Esophagus squamous epithelium (tissue), 5 donors: Measurements from ENCODE around the gene SEMA4C. TPM values are rescaled to one million over a fixed set of nuclear protein-coding genes. Genes with fewer than 3 reads are reported as not detected.
A peak's percentile ranks its signal among the peaks of the same experiment; 100 is the strongest.

Source experiments
- DNase-seq: peaks from one replicate; lab custom pipeline; 2025; lab: John Stamatoyannopoulos, UW
- H3K27ac ChIP-seq, 4 donors: fragments of 200-600 bp; sonication (generic); one replicate each; pipeline ENCODE4 v1.5.1; 2016 to 2019; ENCODE audit warnings: mild to moderate bottlenecking in 1 of 4
- H3K27me3 ChIP-seq, 4 donors: fragments of 200-600 bp; sonication (generic); 1 replicate in 3 of 4; 2 replicates in 1 of 4; pipeline versions ENCODE4 v1.5.1 to v1.6.0; 2017 to 2021; ENCODE audit warnings: antibody characterized with exemption in 1 of 4
- H3K36me3 ChIP-seq, 3 donors: fragments of 200-600 bp; sonication (generic); one replicate each; pipeline ENCODE4 v1.5.1; 2016 to 2019
- H3K4me1 ChIP-seq, 3 donors: fragments of 200-600 bp; sonication (generic); one replicate each; pipeline ENCODE4 v1.5.1; 2017 to 2019
- H3K4me3 ChIP-seq, 4 donors: fragments of 200-600 bp; sonication (generic); 1 replicate in 3 of 4; 2 replicates in 1 of 4; pipeline ENCODE4 v1.5.1; 2016 to 2019; ENCODE audit warnings: mild to moderate bottlenecking in 2 of 4, moderate library complexity in 1 of 4
- H3K9me3 ChIP-seq, 3 donors: fragments of 200-600 bp; sonication (generic); one replicate each; pipeline ENCODE4 v1.5.1; 2016 to 2019
- POLR2A ChIP-seq, 4 donors: fragments of 450-650 bp; IDR thresholded peaks; one replicate each; pipeline ENCODE4 v1.6.1; 2017; ENCODE audit warnings: antibody characterized with exemption in 4 of 4, mild to moderate bottlenecking in 4 of 4, moderate library complexity in 3 of 4
- WGBS, 2 donors: methylation state at CpG; one replicate each; pipeline ENCODE4 v1.1.5; 2018; 5-methylcytosine and 5-hydroxymethylcytosine counted together
- intact Hi-C: fragments of 100-400 bp; cut with DNase I; formaldehyde crosslinking; loops from one replicate; pipeline ENCODE4 v1.15.0; 2022
- total RNA-seq, 4 donors: library from RNA; depleted of rRNA; stranded (reverse); fragments of >200 nt; gene quantifications; one replicate each; pipeline ENCODE4 v1.1.0, GENCODE V29; 2016
- TF ChIP-seq, protein P1 (sequence below), 6 experiments: fragments of 450-650 bp in 4 of 6; fragments of 200-600 bp in 2 of 6; sonication (generic) in 2 of 6; IDR thresholded peaks; one replicate each; pipeline ENCODE4 v1.5.1; 2016 to 2019; ENCODE audit warnings: antibody characterized with exemption in 6 of 6, mild to moderate bottlenecking in 4 of 6, moderate library complexity in 4 of 6
- donor health status: DM: yes; HTN: yes; CAD: no.

SEMA4C gene
- total RNA-seq, 4 donors from 2014 or later = 7.4 to 23.8 (median 12.8) TPM

DNA sequence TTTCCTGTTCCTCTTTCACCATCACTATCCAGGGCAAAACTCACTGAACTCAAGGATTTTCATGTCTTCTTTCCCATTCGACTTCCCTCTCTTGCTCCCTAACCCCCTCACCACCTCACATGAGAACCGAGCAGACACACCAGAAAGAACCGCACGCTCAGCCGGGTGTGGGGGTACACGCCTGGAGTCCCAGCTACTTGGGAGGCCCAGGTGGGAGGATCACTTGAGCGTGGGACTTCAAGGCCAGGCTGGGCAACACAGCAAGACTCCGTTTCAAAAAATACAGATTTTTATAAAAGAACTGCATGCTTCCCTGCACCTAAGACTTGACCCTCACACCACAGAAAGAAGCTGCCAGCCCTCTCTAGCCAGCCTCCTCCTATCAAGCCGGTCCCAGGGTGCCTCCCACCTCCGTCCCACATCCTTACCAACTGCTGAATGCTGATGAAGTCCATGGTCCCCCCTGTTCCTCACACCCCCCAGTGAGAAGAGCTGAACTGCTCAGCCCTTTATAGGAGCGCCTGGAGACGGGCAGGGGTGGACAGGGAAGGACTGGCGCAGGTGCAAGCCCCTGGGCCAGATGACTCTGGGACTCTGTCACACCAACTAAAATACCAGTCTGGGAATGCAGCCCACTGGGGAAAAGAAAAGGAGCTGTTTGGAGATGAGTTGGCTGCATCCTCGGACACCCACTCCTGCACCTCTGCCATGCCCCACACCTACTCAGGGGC lies 26.2 kb downstream of the SEMA4C start, which contains the start of gene ANKRD23:
TSS of gene ANKRD23 (minus strand) at position 484 of the 731 bp plus-strand sequence. CDS start at position 455, 29 bp downstream.
- Histone ChIP-seq H3K4me1 (peaks cover 0 to 12% (median 0%) of the 10 kb centered on the region in 3 donors), H3K4me3 (no peak within 1 kb of the TSS), H3K27me3 (no peaks in the 10 kb centered on the region), H3K36me3 (peaks cover 0 to 48% (median 9%) of the 10 kb centered on the region in 3 donors), H3K9me3 (no peaks in the 10 kb centered on the region), H3K27ac (no peak within 1 kb of the TSS)
- no peak for DNase-seq
- TF ChIP-seq, protein P1, sequence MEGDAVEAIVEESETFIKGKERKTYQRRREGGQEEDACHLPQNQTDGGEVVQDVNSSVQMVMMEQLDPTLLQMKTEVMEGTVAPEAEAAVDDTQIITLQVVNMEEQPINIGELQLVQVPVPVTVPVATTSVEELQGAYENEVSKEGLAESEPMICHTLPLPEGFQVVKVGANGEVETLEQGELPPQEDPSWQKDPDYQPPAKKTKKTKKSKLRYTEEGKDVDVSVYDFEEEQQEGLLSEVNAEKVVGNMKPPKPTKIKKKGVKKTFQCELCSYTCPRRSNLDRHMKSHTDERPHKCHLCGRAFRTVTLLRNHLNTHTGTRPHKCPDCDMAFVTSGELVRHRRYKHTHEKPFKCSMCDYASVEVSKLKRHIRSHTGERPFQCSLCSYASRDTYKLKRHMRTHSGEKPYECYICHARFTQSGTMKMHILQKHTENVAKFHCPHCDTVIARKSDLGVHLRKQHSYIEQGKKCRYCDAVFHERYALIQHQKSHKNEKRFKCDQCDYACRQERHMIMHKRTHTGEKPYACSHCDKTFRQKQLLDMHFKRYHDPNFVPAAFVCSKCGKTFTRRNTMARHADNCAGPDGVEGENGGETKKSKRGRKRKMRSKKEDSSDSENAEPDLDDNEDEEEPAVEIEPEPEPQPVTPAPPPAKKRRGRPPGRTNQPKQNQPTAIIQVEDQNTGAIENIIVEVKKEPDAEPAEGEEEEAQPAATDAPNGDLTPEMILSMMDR (IDR thresholded peaks at IDR 0.05) = no peak
- TF ChIP-seq POLR2A (IDR thresholded peaks at IDR 0.05) = no peak
- WGBS, 2 donors = 89 to 97% methylated on average over 8 to 10 of the region's 14 CpGs
- intact Hi-C loops = no loop called here

DNA sequence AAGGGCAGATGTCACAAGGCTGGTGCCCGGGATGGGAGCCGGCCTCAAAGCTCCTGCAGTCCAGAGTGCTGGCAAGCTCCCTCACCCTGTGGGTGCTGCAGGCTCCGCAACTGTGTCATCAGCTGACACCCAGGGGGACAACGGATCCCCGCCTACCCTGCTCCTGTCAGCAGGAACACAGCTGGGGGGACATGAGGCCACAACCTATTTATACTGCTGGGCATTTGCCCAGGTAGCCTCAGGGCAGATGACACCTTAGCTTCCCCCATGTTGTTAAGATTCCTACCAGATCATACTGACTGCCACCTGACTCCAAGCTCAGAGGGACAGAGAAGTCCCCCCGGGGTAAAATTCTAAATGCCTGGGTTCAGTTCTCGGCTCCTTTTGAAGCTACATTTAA lies 27.3 kb downstream of the SEMA4C start:
- intact Hi-C loops = no loop called here
- Histone ChIP-seq H3K36me3 (peaks cover 0 to 48% (median 0%) of the 10 kb centered on the region in 3 donors), H3K9me3 (no peaks in the 10 kb centered on the region), H3K4me3 (no peak overlapping the region), H3K4me1 (peaks cover 0 to 13% (median 0%) of the 10 kb centered on the region in 3 donors), H3K27me3 (no peaks in the 10 kb centered on the region), H3K27ac (no peak overlapping the region)
- no peak for DNase-seq
- WGBS, 2 donors = 88% methylated on average over 5 of the region's 7 CpGs; no CpG with 5 or more reads in 1 of the 2 donors
- no peak for TF ChIP-seq POLR2A (IDR thresholded peaks at IDR 0.05)
- TF ChIP-seq, protein P1 (IDR thresholded peaks at IDR 0.05) = no peak

DNA sequence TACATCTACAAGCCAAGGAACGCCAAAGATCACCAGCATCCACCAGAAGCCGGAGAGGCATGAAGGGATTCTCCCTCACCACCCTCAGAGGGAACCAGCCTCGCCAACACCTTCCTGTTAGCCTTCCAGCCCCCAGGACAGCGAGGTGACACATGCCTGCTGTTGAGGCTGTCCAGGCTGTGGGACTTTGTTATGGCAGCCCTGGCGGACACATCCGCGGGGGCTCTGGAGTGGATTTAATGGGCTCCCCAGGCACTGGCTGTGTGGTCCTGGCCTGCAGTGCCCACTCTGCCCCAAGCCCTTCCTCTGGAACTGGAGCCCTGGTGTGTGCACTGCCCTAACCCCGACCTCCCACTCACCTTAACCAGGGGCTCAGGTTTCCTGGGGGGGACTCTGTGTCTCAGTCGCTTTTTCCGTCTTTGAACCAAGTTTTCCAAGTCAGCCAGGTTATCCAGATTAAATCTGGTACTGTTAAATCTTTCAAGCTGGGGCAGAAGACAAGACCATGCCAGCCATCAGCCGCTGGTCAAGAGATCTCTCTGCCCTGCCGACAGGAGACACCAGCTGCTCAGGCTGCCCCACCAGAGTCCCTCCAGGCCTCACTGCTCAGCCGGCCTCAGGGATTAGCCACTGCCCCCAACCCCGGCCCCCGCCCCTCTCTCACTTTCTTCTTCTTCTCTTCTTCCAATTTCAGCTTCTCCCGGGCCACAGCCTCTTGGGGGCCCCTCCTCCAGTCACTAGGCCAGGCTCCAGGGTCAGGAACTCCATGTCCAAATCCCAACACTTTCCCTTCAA lies 28.0 kb downstream of the SEMA4C start:
- Histone ChIP-seq H3K36me3 (peaks cover 0 to 48% (median 0%) of the 10 kb centered on the region in 3 donors), H3K27me3 (no peaks in the 10 kb centered on the region), H3K9me3 (no peaks in the 10 kb centered on the region), H3K4me3 (no peak overlapping the region), H3K27ac (no peak overlapping the region), H3K4me1 (peaks cover 0 to 13% (median 0%) of the 10 kb centered on the region in 3 donors)
- TF ChIP-seq, protein P1 (IDR thresholded peaks at IDR 0.05) = no peak
- TF ChIP-seq POLR2A (IDR thresholded peaks at IDR 0.05) = no peak
- no peak for DNase-seq
- 77 to 87% methylated on average over 12 to 16 of the region's 16 CpGs for WGBS, 2 donors
- intact Hi-C loops = no loop called here

DNA sequence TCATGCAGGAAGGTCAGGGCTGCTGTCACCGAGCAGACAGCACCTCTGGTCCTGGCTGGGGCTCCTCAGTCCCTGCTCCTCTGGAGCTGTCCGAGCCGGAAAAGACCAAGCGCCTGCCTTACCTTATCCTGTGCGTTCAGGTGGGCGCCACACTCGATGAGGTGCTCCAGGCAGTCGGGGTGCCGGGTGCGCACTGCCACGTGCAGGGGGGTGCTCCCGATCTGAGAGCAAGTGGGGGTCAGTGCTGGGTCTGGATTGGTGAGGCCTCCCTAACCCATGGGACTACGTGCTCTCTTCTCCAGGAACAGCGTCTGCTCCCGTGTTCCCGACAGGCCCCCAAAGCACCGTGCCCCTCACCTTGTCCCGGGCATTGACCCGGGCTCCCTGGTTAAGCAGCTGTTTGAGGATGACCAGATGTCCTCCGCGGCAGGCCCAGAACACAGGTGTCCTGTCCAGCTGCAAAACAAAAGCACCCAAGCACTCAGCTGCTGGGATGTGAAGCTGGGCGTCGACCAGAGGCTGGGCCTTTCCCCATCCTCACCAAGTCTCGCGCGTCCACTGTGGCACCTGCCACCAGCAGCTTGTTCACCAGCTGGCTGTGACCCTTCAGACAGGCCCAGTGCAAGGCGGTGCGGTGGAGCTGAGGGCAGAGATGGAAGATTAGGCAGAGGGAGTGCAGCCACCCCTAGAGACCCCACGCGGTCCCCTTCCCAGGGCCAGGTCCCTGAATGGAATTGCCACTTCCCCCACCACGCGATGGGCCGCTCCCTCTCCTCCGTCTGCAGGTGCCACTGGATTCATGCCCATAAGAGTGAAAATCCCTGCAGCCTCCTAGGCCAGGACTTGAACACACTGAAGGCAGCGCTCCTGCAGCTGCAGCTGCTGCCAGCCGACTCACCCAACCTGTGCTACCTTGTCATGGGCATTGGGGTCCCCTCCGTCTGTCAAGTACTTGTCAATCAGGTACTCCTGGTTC lies 29.7 kb downstream of the SEMA4C start:
- Histone ChIP-seq H3K4me1 (peaks cover 0 to 13% (median 0%) of the 10 kb centered on the region in 3 donors), H3K4me3 (peak overlapping the region in 1 of 4 donors; percentile 6), H3K27ac (no peak overlapping the region), H3K27me3 (no peaks in the 10 kb centered on the region), H3K36me3 (peaks cover 0 to 51% (median 0%) of the 10 kb centered on the region in 3 donors), H3K9me3 (no peaks in the 10 kb centered on the region)
- intact Hi-C loops = no loop called here
- TF ChIP-seq POLR2A (IDR thresholded peaks at IDR 0.05) = no peak
- TF ChIP-seq, protein P1 (IDR thresholded peaks at IDR 0.05) = no peak
- WGBS, 2 donors = 80 to 84% methylated on average over 2 to 24 of the region's 37 CpGs
- DNase-seq = no peak
